ENCODE measurements around the gene CAPSL.

CAPSL gene

DNA sequence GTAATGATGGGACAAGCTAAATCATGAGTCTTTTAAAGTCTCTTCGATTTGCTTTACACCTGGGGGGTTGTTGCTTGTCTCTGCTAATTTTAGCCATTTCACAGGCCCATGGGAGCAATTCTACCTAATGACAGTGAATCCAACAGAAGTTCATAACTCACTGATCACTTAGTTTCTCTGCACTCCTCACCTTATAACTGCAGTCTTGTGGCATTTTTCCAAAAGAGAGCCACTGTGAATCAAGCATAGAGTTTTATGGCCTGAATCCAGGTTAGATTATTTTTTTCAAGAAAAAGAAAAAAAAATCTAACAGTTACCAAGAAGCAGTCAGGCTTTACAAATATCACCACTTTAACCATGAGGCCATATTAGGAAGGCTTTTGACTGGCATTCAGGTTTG is 83.2 kb downstream of the CAPSL start:
- Histone ChIP-seq H3K27me3 (replicated peaks; ENCODE audit: control insufficient read depth, insufficient read depth, low read length) (no peaks in the 10 kb centered on the region), H3K9ac (ENCODE audit: low read length) (no peak overlapping the region), H3K36me3 (ENCODE audit: control insufficient read depth, insufficient read depth, low read length, severe bottlenecking) (no peaks in the 10 kb centered on the region), H3K9me3 (ENCODE audit: control insufficient read depth, low read length) (no peaks in the 10 kb centered on the region), H3K4me1 (ENCODE audit: control insufficient read depth, insufficient read depth, low read length) (peaks cover 47% of the 10 kb centered on the region), H3K4me3 (ENCODE audit: low read length) (no peak overlapping the region)
- no peak for DNase-seq (ENCODE audit: low read depth)
